Upper lobe of left lung (tissue), 4 donors: ENCODE results near the gene CUX1.

Experiments used
- POLR2AphosphoS5 ChIP-seq, 2 donors: sonication (generic); formaldehyde crosslinking; IDR thresholded peaks; one replicate each; pipeline ENCODE4 v1.5.1; 2017; ENCODE audit warnings: antibody characterized with exemption in 2 of 2
- TF ChIP-seq, protein P1 (sequence below), 6 experiments: fragments of 450-650 bp in 4 of 6; fragments of 200-600 bp in 2 of 6; sonication (generic) in 2 of 6; IDR thresholded peaks; one replicate each; pipeline ENCODE4 v1.5.1; 2016 to 2019; ENCODE audit warnings: antibody characterized with exemption in 6 of 6

DNA sequence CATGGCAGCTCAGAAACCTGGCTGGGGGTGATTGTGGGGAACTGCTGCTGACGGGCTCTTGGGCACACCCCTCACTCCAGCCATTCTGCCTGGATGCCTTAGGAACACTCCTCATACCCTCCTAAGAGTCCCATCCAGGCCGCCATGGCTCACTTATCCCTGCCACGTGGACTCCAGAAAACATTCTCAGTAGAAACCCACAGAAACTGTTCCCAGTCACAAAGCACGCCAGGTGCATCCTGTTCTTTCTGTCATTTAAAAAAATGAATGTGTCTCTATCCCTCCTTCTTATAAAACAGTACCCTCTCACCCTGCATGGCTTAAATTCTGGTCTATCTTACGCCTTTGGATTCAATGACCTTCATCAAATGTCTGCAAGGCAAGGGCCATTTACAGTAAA is 177.7 kb downstream of the CUX1 start:
- TF ChIP-seq, protein P1, sequence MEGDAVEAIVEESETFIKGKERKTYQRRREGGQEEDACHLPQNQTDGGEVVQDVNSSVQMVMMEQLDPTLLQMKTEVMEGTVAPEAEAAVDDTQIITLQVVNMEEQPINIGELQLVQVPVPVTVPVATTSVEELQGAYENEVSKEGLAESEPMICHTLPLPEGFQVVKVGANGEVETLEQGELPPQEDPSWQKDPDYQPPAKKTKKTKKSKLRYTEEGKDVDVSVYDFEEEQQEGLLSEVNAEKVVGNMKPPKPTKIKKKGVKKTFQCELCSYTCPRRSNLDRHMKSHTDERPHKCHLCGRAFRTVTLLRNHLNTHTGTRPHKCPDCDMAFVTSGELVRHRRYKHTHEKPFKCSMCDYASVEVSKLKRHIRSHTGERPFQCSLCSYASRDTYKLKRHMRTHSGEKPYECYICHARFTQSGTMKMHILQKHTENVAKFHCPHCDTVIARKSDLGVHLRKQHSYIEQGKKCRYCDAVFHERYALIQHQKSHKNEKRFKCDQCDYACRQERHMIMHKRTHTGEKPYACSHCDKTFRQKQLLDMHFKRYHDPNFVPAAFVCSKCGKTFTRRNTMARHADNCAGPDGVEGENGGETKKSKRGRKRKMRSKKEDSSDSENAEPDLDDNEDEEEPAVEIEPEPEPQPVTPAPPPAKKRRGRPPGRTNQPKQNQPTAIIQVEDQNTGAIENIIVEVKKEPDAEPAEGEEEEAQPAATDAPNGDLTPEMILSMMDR (IDR thresholded peaks at IDR 0.05), result no peak
- no peak for TF ChIP-seq POLR2AphosphoS5 (IDR thresholded peaks at IDR 0.05)
